Measurements from ENCODE around the gene SLC5A9. TPM values are rescaled to one million over a fixed set of nuclear protein-coding genes. Genes with fewer than 3 reads are reported as not detected.

Gene SLC5A9
- polyA plus RNA-seq, 3 donors: 0.15 to 0.42 (median 0.28) TPM

GRCh38 chr1:48294656-48295055, 72.1 kb downstream of the SLC5A9 start:
- no peak overlapping the region for H3K4me3 Mint-ChIP-seq
- peaks cover 0 to 3% of the 10 kb centered on the region in 2 donors for H3K36me3 Mint-ChIP-seq
- no peak for DNase-seq
- H3K4me3 ChIP-seq (replicated peaks in 1 of 3; ENCODE audit: low read depth in 2 of 3, low read length in 3 of 3): no peak overlapping the region
- H3K79me2 ChIP-seq (ENCODE audit: insufficient read depth, low read length): no peaks in the 10 kb centered on the region
- H3K36me3 ChIP-seq (replicated peaks in 1 of 2; ENCODE audit: control insufficient read depth in 1 of 2, insufficient read depth in 2 of 2, low read length in 2 of 2): no peaks in the 10 kb centered on the region
- no peaks in the 10 kb centered on the region for H4K20me1 ChIP-seq (ENCODE audit: insufficient read depth, low read length)
- H3K27ac Mint-ChIP-seq: no peak overlapping the region
- H3K9ac ChIP-seq (ENCODE audit: insufficient read depth, low read length, poor library complexity, severe bottlenecking): no peak overlapping the region
- H3K27ac ChIP-seq (ENCODE audit: low read depth in 1 of 2, low read length in 2 of 2): no peak overlapping the region
- peaks cover 8% of the 10 kb centered on the region for H3K4me1 Mint-ChIP-seq
- H3K27me3 Mint-ChIP-seq (ENCODE audit: low read depth in 3 of 3): no peaks in the 10 kb centered on the region
- peaks cover 0 to 10% (median 2%) of the 10 kb centered on the region in 7 donors for H3K9me3 Mint-ChIP-seq
- no peaks in the 10 kb centered on the region for H3K27me3 ChIP-seq (ENCODE audit: control insufficient read depth in 2 of 2, insufficient read depth in 2 of 2, low read length in 2 of 2)
- no peak overlapping the region for H3K4me2 ChIP-seq (replicated peaks; ENCODE audit: extremely low read depth, low read length, poor library complexity, severe bottlenecking)
- no peaks in the 10 kb centered on the region for H3K9me3 ChIP-seq (replicated peaks in 1 of 2; ENCODE audit: control insufficient read depth in 1 of 2, insufficient read depth in 1 of 2, low read length in 2 of 2)
- peaks cover 7 to 11% of the 10 kb centered on the region in 2 donors for H3K4me1 ChIP-seq (ENCODE audit: control insufficient read depth in 1 of 2, insufficient read depth in 2 of 2, low read length in 2 of 2)
- H2AFZ ChIP-seq (ENCODE audit: insufficient read depth, low read depth, low read length, poor library complexity, severe bottlenecking): no peak overlapping the region
- intact Hi-C loops (cut with micrococcal nuclease): no loop called here
- WGBS (ENCODE audit: insufficient coverage): no CpG with 5 or more reads among the region's 1 CpG
- TF ChIP-seq CTCF (IDR thresholded peaks at IDR 0.05): no peak

Other genes starting within 250 kb of the SLC5A9 start
- gene TRABD2B, start 225.3 kb upstream of the SLC5A9 start, polyA plus RNA-seq: not detected
- 1 to 10 TPM; 7.4 to 8.0 (median 7.8) TPM for gene SPATA6, start 249.5 kb downstream of the SLC5A9 start, polyA plus RNA-seq